HG03354 (cell line): ENCODE results near the gene CACNB4.

Experiments
- ATAC-seq: cut with Tn5 transposase; IDR thresholded peaks from one replicate; pipeline ENCODE4 v1.9.1; 2021; ENCODE audit warnings: mild to moderate bottlenecking; ENCODE audit not compliant: unreplicated experiment, poor library complexity, severe bottlenecking

CACNB4 gene

GRCh38 chr2:151844211-151844896 is 254.5 kb downstream of the CACNB4 start:
- no peak for ATAC-seq

- ATAC-seq, result no peak
Measured at GRCh38 chr2:151843691-151844061, 255.2 kb downstream of the CACNB4 start.

- ATAC-seq, result no peak
Measured at GRCh38 chr2:151842830-151843690, 255.8 kb downstream of the CACNB4 start.

GRCh38 chr2:151841047-151841424 is 257.8 kb downstream of the CACNB4 start:
- ATAC-seq, result no peak

- peak; percentile 99 for ATAC-seq
Measured at GRCh38 chr2:151840216-151841046, 258.4 kb downstream of the CACNB4 start.

- ATAC-seq, result no peak
Measured at GRCh38 chr2:151837926-151838325, 260.9 kb downstream of the CACNB4 start.

GRCh38 chr2:151833984-151834383 is 264.9 kb downstream of the CACNB4 start:
- peak; percentile 54 for ATAC-seq

GRCh38 chr2:151830961-151831360 is 267.9 kb downstream of the CACNB4 start:
- ATAC-seq, result no peak

- ATAC-seq, result no peak
Measured at GRCh38 chr2:151828890-151829324, 269.9 kb downstream of the CACNB4 start.

GRCh38 chr2:151828143-151828889 is 270.5 kb downstream of the CACNB4 start, which contains the start of gene ARL5A:
ARL5A (minus strand) TSS chr2:151828421; CDS start chr2:151828176, 245 bp downstream.
- peak; percentile 96 for ATAC-seq

GRCh38 chr2:151827564-151828142 is 271.2 kb downstream of the CACNB4 start:
- peak; percentile 37 for ATAC-seq

- no peak for ATAC-seq
Measured at GRCh38 chr2:151826737-151827157, 272.1 kb downstream of the CACNB4 start.

- ATAC-seq, result no peak
Measured at GRCh38 chr2:151824886-151825285, 274.0 kb downstream of the CACNB4 start.

- ATAC-seq, result no peak
Measured at GRCh38 chr2:151823651-151824050, 275.2 kb downstream of the CACNB4 start.

GRCh38 chr2:151819920-151820319 is 278.9 kb downstream of the CACNB4 start:
- peak; percentile 74 for ATAC-seq

GRCh38 chr2:151817929-151818328 is 280.9 kb downstream of the CACNB4 start:
- ATAC-seq, result no peak

- no peak for ATAC-seq
Measured at GRCh38 chr2:151816843-151817242, 282.0 kb downstream of the CACNB4 start.

- ATAC-seq, result no peak
Measured at GRCh38 chr2:151815821-151816489, 282.9 kb downstream of the CACNB4 start.

- no peak for ATAC-seq
Measured at GRCh38 chr2:151810489-151810888, 288.4 kb downstream of the CACNB4 start.
